ENCODE results near the gene LARP6. TPM values are rescaled to one million over a fixed set of nuclear protein-coding genes. Genes with fewer than 3 reads are reported as not detected.

LARP6 gene
- total RNA-seq: under 1 TPM in 1 of 2 experiments, not detected in 1; 0.14 TPM

DNA sequence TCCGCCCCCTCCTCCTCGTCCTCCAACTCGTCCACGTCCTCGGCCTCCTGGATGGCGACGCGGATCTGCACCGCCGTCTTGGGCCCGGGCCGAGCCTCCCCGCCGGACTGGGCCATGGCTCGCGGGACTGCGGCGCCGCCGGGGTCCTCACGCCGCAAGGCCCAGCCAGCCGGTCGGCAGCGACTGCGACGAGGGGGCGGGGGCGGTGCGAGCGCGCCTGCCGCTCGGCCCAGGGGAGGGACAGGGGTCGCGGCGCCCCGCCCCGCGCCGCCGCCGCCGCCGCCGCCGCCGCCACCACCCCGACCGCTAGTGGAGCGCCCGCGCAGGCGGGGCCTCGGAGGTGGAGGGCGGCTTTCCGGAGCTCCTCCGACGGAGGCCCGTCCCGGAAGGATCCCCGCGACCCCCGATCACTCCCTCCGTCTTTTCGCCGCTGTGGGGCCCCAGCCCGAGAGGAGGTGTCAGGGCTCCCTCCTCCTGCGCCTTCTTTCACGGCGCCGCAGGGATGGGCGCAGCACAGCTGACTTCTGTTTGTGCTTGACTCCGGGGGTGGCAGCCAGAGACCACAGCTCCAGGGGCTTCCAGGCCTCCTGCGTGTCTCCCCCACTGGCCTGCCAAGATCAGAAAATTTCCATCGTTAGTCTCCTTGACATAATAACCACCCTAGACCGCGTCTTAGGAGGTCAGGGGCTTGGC is at the start of gene LARP6:
TSS of gene LARP6 (minus strand) at position 185 of the 693 bp plus-strand sequence. CDS start at position 116, 69 bp downstream.
- peak within 1 kb of the TSS; percentile 63 for H3K4me3 Mint-ChIP-seq
- DNase-seq: peak; percentile 43
- ChIA-PET CTCF (interaction anchor here (0.5 to 0.8 kb wide), 2 partner anchors 11 to 55 kb away, joined by 3 read pairs; no protein-coding TSS in a partner anchor), POLR2A (no interaction called here)
- intact Hi-C loops (cut with DNase I, micrococcal nuclease): no loop called here
- H3K4me1 Mint-ChIP-seq: peaks cover 3% of the 10 kb centered on the region
- no peaks in the 10 kb centered on the region for H3K36me3 Mint-ChIP-seq (ENCODE audit: low read depth)
- peaks cover 44% of the 10 kb centered on the region for H3K27me3 Mint-ChIP-seq
- no peaks in the 10 kb centered on the region for H3K9me3 Mint-ChIP-seq (ENCODE audit: low read depth)
- no peak within 1 kb of the TSS for H3K27ac Mint-ChIP-seq
- ATAC-seq: peak; percentile 63

DNA sequence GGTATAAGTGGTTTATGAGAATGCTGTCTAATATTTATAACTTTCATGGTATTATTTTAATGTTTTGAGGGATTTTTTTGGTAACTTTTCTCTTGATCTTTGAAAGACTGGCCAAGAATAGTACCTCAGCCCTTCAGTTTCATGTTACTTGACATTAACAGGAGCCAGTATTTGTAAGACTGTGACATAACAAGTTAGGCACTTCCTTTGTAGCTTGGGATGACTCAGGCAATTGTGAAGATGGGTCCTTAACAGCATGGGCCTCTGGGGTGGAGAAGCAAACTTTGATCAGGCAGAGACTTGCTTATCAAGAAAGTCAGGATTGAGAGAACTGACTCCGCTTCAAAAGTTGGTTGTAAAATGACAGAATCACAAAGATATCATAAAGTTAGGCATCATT is 48.1 kb upstream of the LARP6 start:
- ATAC-seq (no peak), DNase-seq (no peak)
- no peak overlapping the region for H3K4me3 Mint-ChIP-seq
- POLR2A ChIA-PET: no interaction called here
- no peaks in the 10 kb centered on the region for H3K9me3 Mint-ChIP-seq (ENCODE audit: low read depth)
- no peak overlapping the region for H3K27ac Mint-ChIP-seq
- CTCF ChIA-PET: no interaction called here
- H3K36me3 Mint-ChIP-seq (ENCODE audit: low read depth): no peaks in the 10 kb centered on the region
- H3K4me1 Mint-ChIP-seq: no peaks in the 10 kb centered on the region
- H3K27me3 Mint-ChIP-seq: peaks cover 18% of the 10 kb centered on the region
- intact Hi-C loops (cut with DNase I, micrococcal nuclease): no loop called here

DNA sequence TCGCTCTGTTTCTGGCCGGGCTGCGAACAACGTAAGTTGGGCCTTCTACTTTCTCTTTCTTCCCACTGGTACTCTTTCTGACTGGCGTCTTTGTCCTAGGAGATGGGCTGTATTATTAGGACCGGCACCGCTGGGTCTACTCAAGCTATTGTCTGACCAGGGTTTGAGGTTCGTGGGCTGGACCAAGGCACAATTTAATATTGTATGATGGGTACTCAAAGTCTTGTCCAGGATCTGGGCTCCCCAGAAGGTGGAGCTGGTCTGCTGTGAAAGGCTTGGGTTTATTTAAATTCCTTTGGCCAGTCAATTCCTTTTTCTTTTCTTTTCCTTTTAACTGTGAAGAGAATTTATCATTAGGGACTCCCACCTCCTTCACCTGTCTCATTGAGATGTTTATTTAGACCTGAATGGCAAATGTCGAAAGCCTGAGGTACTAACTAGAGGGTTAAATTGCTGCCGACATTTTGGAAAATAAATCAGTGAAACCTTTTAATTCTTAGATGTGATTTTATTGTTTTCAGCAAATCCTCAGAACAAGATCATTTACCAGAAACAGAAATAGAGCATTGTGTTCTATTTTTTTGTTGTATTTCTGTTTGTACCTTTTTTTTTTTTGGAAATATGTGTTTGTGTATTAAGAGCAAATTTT is 39.1 kb upstream of the LARP6 start:
- DNase-seq (peak; percentile 13), ATAC-seq (no peak)
- H3K27ac Mint-ChIP-seq: peak overlapping the region; percentile 70
- peak overlapping the region; percentile 84 for H3K4me3 Mint-ChIP-seq
- peaks cover 9% of the 10 kb centered on the region for H3K4me1 Mint-ChIP-seq
- CTCF ChIA-PET: interaction anchor here (0.5 to 1.7 kb wide), 5 partner anchors 14 to 1483 kb away, joined by 3 to 8 read pairs (median 3); partner anchors contain the start of gene HEXA
- POLR2A ChIA-PET: no interaction called here
- peaks cover 41% of the 10 kb centered on the region for H3K27me3 Mint-ChIP-seq
- intact Hi-C loops (cut with DNase I, micrococcal nuclease): loop anchor here in 1 of 2 experiments (1.0 kb wide), 1 partner anchor 130 kb away; the partner anchor contains the start of gene UACA
- H3K9me3 Mint-ChIP-seq (ENCODE audit: low read depth): no peaks in the 10 kb centered on the region
- no peaks in the 10 kb centered on the region for H3K36me3 Mint-ChIP-seq (ENCODE audit: low read depth)

DNA sequence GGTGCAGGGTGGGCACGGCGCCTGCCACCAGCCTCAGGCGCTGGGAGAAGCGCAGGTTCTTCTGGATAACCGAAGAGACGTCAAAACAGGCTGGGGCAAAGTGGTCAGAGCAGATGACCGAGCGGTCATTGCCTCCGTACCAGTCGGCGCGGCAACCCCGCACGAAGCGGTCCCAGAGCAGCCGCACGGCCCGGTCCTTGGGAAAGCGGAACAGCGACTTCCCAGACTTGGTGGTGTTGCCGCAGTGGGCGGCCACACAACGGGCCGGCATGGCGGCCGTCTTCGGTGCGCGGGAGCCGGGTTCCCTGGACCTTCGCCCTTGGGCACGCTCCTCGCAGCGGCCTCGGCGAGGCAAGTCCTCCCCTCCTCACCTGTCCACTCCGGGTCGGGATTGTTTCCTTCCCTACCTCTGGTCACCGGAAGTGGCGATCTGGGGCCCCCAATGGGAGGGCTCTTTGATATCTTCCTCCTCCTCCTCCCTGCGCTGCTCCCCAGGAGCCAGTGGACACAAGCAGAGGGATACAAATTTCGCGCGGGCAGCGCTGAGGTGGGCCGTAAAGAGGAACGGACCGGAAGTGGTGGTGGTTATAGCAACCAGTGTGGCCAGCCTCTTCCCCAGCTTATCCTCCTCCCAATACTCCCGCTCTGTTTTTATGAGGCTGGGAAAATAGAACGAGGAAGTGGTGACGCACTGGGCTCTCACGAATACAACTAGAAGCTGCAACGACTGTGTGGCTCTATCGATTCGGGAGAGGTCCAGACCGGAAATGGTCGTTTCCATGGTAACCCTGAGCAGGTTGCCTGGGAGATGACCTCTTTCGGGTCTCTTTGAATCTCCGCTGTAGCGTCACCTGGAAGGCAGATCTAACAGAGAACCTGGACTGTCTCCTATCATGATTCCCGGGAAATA is 38.3 kb upstream of the LARP6 start, which contains the start of the genes LRRC49 and THAP10:
TSS of gene LRRC49 (plus strand) at position 825 of the 910 bp plus-strand sequence. CDS start at position 894, 69 bp downstream.
TSS of gene THAP10 (minus strand) at position 432 of the 910 bp plus-strand sequence. CDS start at position 271, 161 bp downstream.
- POLR2A ChIA-PET: no interaction called here
- intact Hi-C loops (cut with DNase I, micrococcal nuclease): loop anchor here in 1 of 2 experiments (1.0 kb wide), 1 partner anchor 129 kb away; the partner anchor contains the start of gene UACA
- Mint-ChIP-seq H3K9me3 (ENCODE audit: low read depth) (no peaks in the 10 kb centered on the region), H3K36me3 (ENCODE audit: low read depth) (no peaks in the 10 kb centered on the region), H3K4me3 (peak within 1 kb of the TSS; percentile 84), H3K27me3 (peaks cover 39% of the 10 kb centered on the region), H3K27ac (peak within 1 kb of the TSS; percentile 70), H3K4me1 (peaks cover 9% of the 10 kb centered on the region)
- peak; percentile 86 for ATAC-seq
- peak; percentile 71 for DNase-seq
- CTCF ChIA-PET: interaction anchor here (0.5 to 1.7 kb wide), 5 partner anchors 13 to 810 kb away, joined by 3 to 8 read pairs (median 3); no protein-coding TSS in a partner anchor

DNA sequence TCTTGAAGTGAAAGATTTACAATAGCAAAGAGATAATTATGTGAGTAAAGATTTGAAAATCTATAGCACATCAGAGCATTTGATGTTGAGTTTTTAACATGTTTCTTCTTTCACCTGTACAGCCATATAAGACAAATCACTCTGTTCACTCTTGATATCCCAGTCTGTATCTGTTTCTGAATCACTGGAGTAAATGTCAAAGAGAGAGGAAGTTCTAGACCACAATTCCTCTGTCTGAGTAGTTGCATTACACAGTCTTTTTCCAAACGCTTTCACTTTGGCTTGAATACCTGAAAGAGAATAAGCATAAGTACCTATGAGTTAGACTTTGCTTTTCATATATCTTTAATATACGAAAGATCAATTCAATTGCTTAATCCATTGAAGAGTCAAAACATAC is 28.4 kb upstream of the LARP6 start:
- Mint-ChIP-seq H3K9me3 (ENCODE audit: low read depth) (no peaks in the 10 kb centered on the region), H3K36me3 (ENCODE audit: low read depth) (no peaks in the 10 kb centered on the region), H3K27me3 (peaks cover 22% of the 10 kb centered on the region), H3K4me3 (no peak overlapping the region), H3K4me1 (peaks cover 3% of the 10 kb centered on the region), H3K27ac (no peak overlapping the region)
- CTCF ChIA-PET: no interaction called here
- ATAC-seq (peak; percentile 60), DNase-seq (no peak)
- intact Hi-C loops (cut with DNase I, micrococcal nuclease): no loop called here
- POLR2A ChIA-PET: no interaction called here

DNA sequence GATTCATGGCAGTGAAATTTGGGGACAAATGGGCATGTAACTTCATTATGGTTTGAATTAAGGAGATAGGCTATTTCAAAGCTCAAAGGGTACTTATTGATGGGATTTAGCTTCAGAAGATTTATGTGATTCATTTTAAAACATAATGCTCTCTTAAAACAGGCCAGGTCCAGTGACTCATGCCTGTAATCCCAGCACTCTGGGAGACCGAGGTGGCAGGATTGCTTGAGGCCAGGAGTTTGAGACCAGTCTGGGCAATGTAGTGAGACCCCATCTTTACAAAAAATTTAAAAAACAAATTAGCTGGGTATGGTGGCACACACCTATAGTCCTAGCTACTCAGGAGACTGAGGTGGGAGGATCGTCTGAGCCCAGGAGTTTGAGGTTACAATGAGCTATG is 26.8 kb upstream of the LARP6 start:
- intact Hi-C loops (cut with DNase I, micrococcal nuclease): no loop called here
- no peak overlapping the region for H3K27ac Mint-ChIP-seq
- DNase-seq (no peak), ATAC-seq (no peak)
- no peaks in the 10 kb centered on the region for H3K9me3 Mint-ChIP-seq (ENCODE audit: low read depth)
- POLR2A ChIA-PET: no interaction called here
- H3K4me1 Mint-ChIP-seq: peaks cover 3% of the 10 kb centered on the region
- no peaks in the 10 kb centered on the region for H3K36me3 Mint-ChIP-seq (ENCODE audit: low read depth)
- H3K27me3 Mint-ChIP-seq: peaks cover 27% of the 10 kb centered on the region
- no peak overlapping the region for H3K4me3 Mint-ChIP-seq
- CTCF ChIA-PET: interaction anchor here (0.6 to 1.8 kb wide), 2 partner anchors 26 to 158 kb away, joined by 3 to 4 read pairs; no protein-coding TSS in a partner anchor

DNA sequence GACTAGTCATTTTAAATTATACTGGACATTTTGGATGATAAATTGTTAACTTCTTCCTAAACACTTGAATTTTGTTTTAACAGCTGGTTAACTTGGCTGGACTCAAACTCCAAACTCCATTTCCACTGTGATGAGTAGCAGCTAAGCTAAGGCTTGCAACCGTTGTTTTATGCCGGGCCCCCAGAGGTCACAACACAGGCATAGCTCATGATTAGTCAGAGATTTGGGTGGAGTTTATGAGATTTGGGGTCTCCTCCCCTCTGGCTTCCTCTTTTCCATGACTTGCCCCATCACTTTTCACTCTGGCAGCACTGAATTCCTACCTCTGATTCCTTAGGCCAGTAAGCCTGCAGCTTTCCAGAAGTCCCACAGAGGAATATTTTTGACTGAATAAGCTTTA is 25.4 kb upstream of the LARP6 start:
- Mint-ChIP-seq H3K9me3 (ENCODE audit: low read depth) (no peaks in the 10 kb centered on the region), H3K4me1 (peaks cover 3% of the 10 kb centered on the region), H3K4me3 (no peak overlapping the region), H3K27me3 (peaks cover 28% of the 10 kb centered on the region), H3K27ac (no peak overlapping the region), H3K36me3 (ENCODE audit: low read depth) (no peaks in the 10 kb centered on the region)
- intact Hi-C loops (cut with DNase I, micrococcal nuclease): no loop called here
- ChIA-PET POLR2A (no interaction called here), CTCF (interaction anchor here (0.7 to 1.2 kb wide), 2 partner anchors 14 to 373 kb away, joined by 3 read pairs; partner anchors contain the start of gene LRRC49)
- no peak for DNase-seq
- ATAC-seq: no peak

DNA sequence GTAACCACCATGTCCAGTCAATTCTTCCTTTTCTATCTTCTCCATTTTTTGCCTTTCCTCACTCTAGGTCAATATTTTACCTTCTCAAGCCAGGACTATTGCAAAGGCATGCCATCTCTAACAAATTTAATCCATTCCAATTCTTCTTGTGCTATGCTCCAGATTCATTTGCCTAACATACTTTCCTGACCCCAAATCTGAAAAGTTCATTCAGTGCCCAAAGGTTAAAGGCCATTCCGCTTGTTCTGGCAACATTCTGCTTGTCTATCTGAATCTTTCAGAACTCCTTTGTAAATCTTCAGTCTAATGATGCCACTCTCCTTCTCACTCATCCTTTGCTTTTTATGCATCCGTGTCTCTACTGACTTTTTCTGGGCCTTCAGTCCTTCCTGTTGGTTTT is 22.7 kb upstream of the LARP6 start:
- intact Hi-C loops (cut with DNase I, micrococcal nuclease): no loop called here
- CTCF ChIA-PET: no interaction called here
- Mint-ChIP-seq H3K36me3 (ENCODE audit: low read depth) (no peaks in the 10 kb centered on the region), H3K4me3 (no peak overlapping the region), H3K27me3 (peaks cover 30% of the 10 kb centered on the region), H3K27ac (no peak overlapping the region), H3K9me3 (ENCODE audit: low read depth) (no peaks in the 10 kb centered on the region), H3K4me1 (no peaks in the 10 kb centered on the region)
- POLR2A ChIA-PET: no interaction called here
- DNase-seq (no peak), ATAC-seq (no peak)

DNA sequence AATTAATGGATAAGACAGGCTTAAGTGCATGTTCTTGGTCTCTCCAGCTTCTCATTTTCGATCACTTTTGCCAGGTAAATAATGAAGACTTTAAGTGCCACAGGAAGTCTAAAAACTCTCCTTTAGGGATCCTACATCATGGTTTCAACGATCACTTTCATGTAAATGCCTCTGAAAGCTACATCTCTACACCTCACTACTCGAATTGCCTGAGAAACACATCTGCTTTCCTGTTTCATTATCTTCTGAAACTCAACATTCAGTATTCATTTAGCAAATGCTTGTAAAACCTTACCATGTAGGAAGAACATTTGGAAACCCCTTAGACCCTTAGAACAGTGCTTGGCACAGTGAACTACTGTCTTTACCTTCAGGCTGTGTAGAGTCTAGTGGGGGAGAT is 22.1 kb upstream of the LARP6 start:
- peaks cover 30% of the 10 kb centered on the region for H3K27me3 Mint-ChIP-seq
- CTCF ChIA-PET: no interaction called here
- ATAC-seq (no peak), DNase-seq (no peak)
- no peaks in the 10 kb centered on the region for H3K4me1 Mint-ChIP-seq
- no peaks in the 10 kb centered on the region for H3K36me3 Mint-ChIP-seq (ENCODE audit: low read depth)
- no peak overlapping the region for H3K4me3 Mint-ChIP-seq
- H3K9me3 Mint-ChIP-seq (ENCODE audit: low read depth): no peaks in the 10 kb centered on the region
- intact Hi-C loops (cut with DNase I, micrococcal nuclease): no loop called here
- POLR2A ChIA-PET: no interaction called here
- no peak overlapping the region for H3K27ac Mint-ChIP-seq

DNA sequence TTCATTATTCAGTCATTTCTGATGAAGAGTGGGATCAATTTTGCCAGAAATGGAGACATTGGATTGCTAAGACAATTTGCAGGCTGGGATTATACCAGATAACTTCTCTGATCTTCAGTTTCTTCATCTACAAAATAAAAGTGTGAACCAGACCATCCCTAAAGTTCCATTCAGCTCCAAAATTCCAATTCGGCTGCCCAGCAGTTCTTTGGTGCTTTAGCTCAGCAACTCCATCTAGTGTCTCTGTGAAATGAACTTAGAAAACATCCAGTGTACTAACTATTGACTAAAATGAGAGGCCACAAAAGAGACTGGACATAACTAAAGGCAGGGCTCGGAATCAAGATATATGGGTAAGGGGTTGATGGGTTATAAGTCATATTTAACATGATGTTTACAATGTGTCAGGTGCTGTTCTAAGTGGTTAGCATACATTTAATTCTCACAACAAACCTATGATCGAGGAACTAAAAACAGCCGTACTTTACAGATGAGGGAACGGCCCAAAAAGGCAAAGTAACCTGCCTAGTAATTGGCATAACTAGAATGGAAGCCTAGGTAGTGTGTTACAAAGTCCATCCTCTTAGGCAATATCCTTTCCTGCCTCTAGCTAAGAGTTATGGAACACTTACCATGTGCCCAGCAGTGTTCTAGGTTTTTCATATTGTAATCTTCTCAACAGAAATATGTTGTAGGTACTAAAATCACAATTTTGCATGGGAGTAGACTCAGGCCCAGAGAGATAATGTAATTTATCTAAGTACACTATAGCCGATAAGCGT is 21.2 kb upstream of the LARP6 start:
- Mint-ChIP-seq H3K27me3 (peaks cover 28% of the 10 kb centered on the region), H3K9me3 (ENCODE audit: low read depth) (no peaks in the 10 kb centered on the region), H3K27ac (no peak overlapping the region), H3K4me1 (no peaks in the 10 kb centered on the region), H3K36me3 (ENCODE audit: low read depth) (no peaks in the 10 kb centered on the region), H3K4me3 (no peak overlapping the region)
- intact Hi-C loops (cut with DNase I, micrococcal nuclease): no loop called here
- ChIA-PET POLR2A (no interaction called here), CTCF (interaction anchor here (0.6 to 1.5 kb wide), 3 partner anchors 16 to 368 kb away, joined by 3 to 5 read pairs (median 4); no protein-coding TSS in a partner anchor)
- DNase-seq (no peak), ATAC-seq (no peak)
